MG63 (cell line): Measurements from ENCODE around the gene RPL13. TPM values are rescaled to one million over a fixed set of nuclear protein-coding genes. Genes with fewer than 3 reads are reported as not detected.

Source experiments
- DNase-seq: peaks from one replicate; pipeline ENCODE4 v3.0.0-alpha.2; 2020
- H3K27me3 ChIP-seq: fragments of 250-450 bp; sonication (Bioruptor Pico); 2 replicates; pipeline ENCODE4 v1.5.1; 2020; ENCODE audit warnings: mild to moderate bottlenecking, moderate library complexity
- H3K36me3 ChIP-seq: fragments of 250-450 bp; sonication (Bioruptor Pico); 2 replicates; pipeline ENCODE4 v1.5.1; 2020; ENCODE audit warnings: mild to moderate bottlenecking, moderate library complexity
- H3K4me3 ChIP-seq: fragments of 250-450 bp; sonication (Bioruptor Pico); 2 replicates; pipeline ENCODE4 v1.5.1; 2020; ENCODE audit warnings: mild to moderate bottlenecking, moderate library complexity
- H3K9me3 ChIP-seq: fragments of 250-450 bp; sonication (Bioruptor Pico); 2 replicates; pipeline ENCODE4 v1.5.1; 2020; ENCODE audit warnings: mild to moderate bottlenecking, moderate library complexity
- total RNA-seq: library from RNA; depleted of rRNA; stranded (reverse); fragments of >200 nt; shearing (Covaris generic); gene quantifications from 2 replicates; pipeline ENCODE4 v1.2.3, GENCODE V29; 2014; ENCODE audit warnings: low replicate concordance; rRNA removed

RPL13 gene
- total RNA-seq, 1 experiment from 2014 or later: 2,555 TPM

- no peak for DNase-seq
- H3K9me3 ChIP-seq: no peaks in the 10 kb centered on the region
- no peaks in the 10 kb centered on the region for H3K27me3 ChIP-seq
- no peak overlapping the region for H3K4me3 ChIP-seq
- no peaks in the 10 kb centered on the region for H3K36me3 ChIP-seq
Measured at GRCh38 chr16:89613954-89614459, 53.5 kb downstream of the RPL13 start.

Other genes with a start within 250 kb of the RPL13 start
- 54.3 and 98.9 TPM in 2 replicates for gene ANKRD11, start 70.1 kb upstream of the RPL13 start, total RNA-seq
- gene SPG7, start 52.3 kb upstream of the RPL13 start, total RNA-seq: 52.8 and 71.9 TPM in 2 replicates
- gene CPNE7, start 15.1 kb downstream of the RPL13 start, total RNA-seq: 9.1 and 9.6 TPM in 2 replicates
- gene DPEP1, start 53.0 kb downstream of the RPL13 start, total RNA-seq: not detected in 2 replicates
- gene CHMP1A, start 97.0 kb downstream of the RPL13 start, total RNA-seq: 83.9 and 97.0 TPM in 2 replicates
- gene SPATA33, start 97.2 kb downstream of the RPL13 start, total RNA-seq: 6.6 and 13.7 TPM in 2 replicates
- 11.9 and 40.4 TPM in 2 replicates for gene CDK10, start 126.0 kb downstream of the RPL13 start, total RNA-seq
- gene SPATA2L, start 141.0 kb downstream of the RPL13 start, total RNA-seq: 12.6 and 18.4 TPM in 2 replicates
- gene VPS9D1, start 160.2 kb downstream of the RPL13 start, total RNA-seq: 6.4 and 7.2 TPM in 2 replicates
- 4.5 and 4.9 TPM in 2 replicates for gene ZNF276, start 160.9 kb downstream of the RPL13 start, total RNA-seq